ENCODE data around the gene EXOC4. TPM values are rescaled to one million over a fixed set of nuclear protein-coding genes. Genes with fewer than 3 reads are reported as not detected.
"Not testable (repeated sequence)": the region's sequence is repeated elsewhere in the genome, so short reads cannot be mapped to it uniquely, and the experiment has no call there.

EXOC4 gene
- polyA plus RNA-seq, 2 donors: 11.1 to 19.0 TPM

GRCh38 chr7:133272336-133272735 is 19.5 kb downstream of the EXOC4 start:
- Histone ChIP-seq H3K27me3 (ENCODE audit: control insufficient read depth in 1 of 2, insufficient read depth in 2 of 2, low read length in 2 of 2) (no peaks in the 10 kb centered on the region), H3K9me3 (ENCODE audit: control insufficient read depth in 2 of 2, insufficient read depth in 1 of 2, low read depth in 1 of 2, low read length in 1 of 2) (no peaks in the 10 kb centered on the region), H3K4me1 (ENCODE audit: control insufficient read depth in 2 of 2, insufficient read depth in 2 of 2, low read length in 1 of 2) (peaks cover 0 to 2% of the 10 kb centered on the region in 2 donors), H3K36me3 (ENCODE audit: control insufficient read depth in 2 of 2, insufficient read depth in 2 of 2, low read length in 1 of 2) (peaks cover 4 to 7% of the 10 kb centered on the region in 2 donors), H3K4me3 (ENCODE audit: low read depth in 1 of 2, low read length in 2 of 2) (no peak overlapping the region), H3K27ac (ENCODE audit: low read depth in 2 of 2, low read length in 1 of 2) (no peak overlapping the region)
- 61 to 84% methylated on average over 2 of the region's 2 CpGs for WGBS, 2 donors

- Histone ChIP-seq H3K36me3 (ENCODE audit: control insufficient read depth in 2 of 2, insufficient read depth in 2 of 2, low read length in 1 of 2) (peaks cover 7 to 8% of the 10 kb centered on the region in 2 donors), H3K4me1 (ENCODE audit: control insufficient read depth in 2 of 2, insufficient read depth in 2 of 2, low read length in 1 of 2) (peaks cover 0 to 2% of the 10 kb centered on the region in 2 donors), H3K4me3 (ENCODE audit: low read depth in 1 of 2, low read length in 2 of 2) (no peak overlapping the region), H3K27me3 (ENCODE audit: control insufficient read depth in 1 of 2, insufficient read depth in 2 of 2, low read length in 2 of 2) (no peaks in the 10 kb centered on the region), H3K9me3 (ENCODE audit: control insufficient read depth in 2 of 2, insufficient read depth in 1 of 2, low read depth in 1 of 2, low read length in 1 of 2) (no peaks in the 10 kb centered on the region), H3K27ac (ENCODE audit: low read depth in 2 of 2, low read length in 1 of 2) (no peak overlapping the region)
- 87 to 88% methylated on average over 3 of the region's 3 CpGs for WGBS, 2 donors
Measured at GRCh38 chr7:133273227-133273626, 20.3 kb downstream of the EXOC4 start.

- no peaks in the 10 kb centered on the region for H3K27me3 ChIP-seq (ENCODE audit: control insufficient read depth in 1 of 2, insufficient read depth in 2 of 2, low read length in 2 of 2)
- peaks cover 7 to 11% of the 10 kb centered on the region in 2 donors for H3K36me3 ChIP-seq (ENCODE audit: control insufficient read depth in 2 of 2, insufficient read depth in 2 of 2, low read length in 1 of 2)
- H3K9me3 ChIP-seq (ENCODE audit: control insufficient read depth in 2 of 2, insufficient read depth in 1 of 2, low read depth in 1 of 2, low read length in 1 of 2): no peaks in the 10 kb centered on the region
- H3K4me3 ChIP-seq (ENCODE audit: low read depth in 1 of 2, low read length in 2 of 2): no peak overlapping the region
- peaks cover 0 to 2% of the 10 kb centered on the region in 2 donors for H3K4me1 ChIP-seq (ENCODE audit: control insufficient read depth in 2 of 2, insufficient read depth in 2 of 2, low read length in 1 of 2)
- WGBS, 2 donors: 98 to 100% methylated on average over 1 of the region's 1 CpG
- no peak overlapping the region for H3K27ac ChIP-seq (ENCODE audit: low read depth in 2 of 2, low read length in 1 of 2)
Measured at GRCh38 chr7:133274265-133274664, 21.4 kb downstream of the EXOC4 start.

- Histone ChIP-seq H3K27me3 (ENCODE audit: control insufficient read depth in 1 of 2, insufficient read depth in 2 of 2, low read length in 2 of 2) (no peaks in the 10 kb centered on the region), H3K4me1 (ENCODE audit: control insufficient read depth in 2 of 2, insufficient read depth in 2 of 2, low read length in 1 of 2) (peaks cover 0 to 2% of the 10 kb centered on the region in 2 donors), H3K36me3 (ENCODE audit: control insufficient read depth in 2 of 2, insufficient read depth in 2 of 2, low read length in 1 of 2) (peaks cover 7 to 11% of the 10 kb centered on the region in 2 donors), H3K27ac (ENCODE audit: low read depth in 2 of 2, low read length in 1 of 2) (no peak overlapping the region), H3K9me3 (ENCODE audit: control insufficient read depth in 2 of 2, insufficient read depth in 1 of 2, low read depth in 1 of 2, low read length in 1 of 2) (no peaks in the 10 kb centered on the region), H3K4me3 (ENCODE audit: low read depth in 1 of 2, low read length in 2 of 2) (no peak overlapping the region)
- 91 to 93% methylated on average over 8 of the region's 8 CpGs for WGBS, 2 donors
Measured at GRCh38 chr7:133275008-133275407, 22.1 kb downstream of the EXOC4 start.

GRCh38 chr7:133275446-133276095 is 22.7 kb downstream of the EXOC4 start:
- WGBS, 2 donors: 52 to 71% methylated on average over 3 of the region's 3 CpGs
- Histone ChIP-seq H3K4me1 (ENCODE audit: control insufficient read depth in 2 of 2, insufficient read depth in 2 of 2, low read length in 1 of 2) (peaks cover 0 to 2% of the 10 kb centered on the region in 2 donors), H3K36me3 (ENCODE audit: control insufficient read depth in 2 of 2, insufficient read depth in 2 of 2, low read length in 1 of 2) (peaks cover 7 to 11% of the 10 kb centered on the region in 2 donors), H3K4me3 (ENCODE audit: low read depth in 1 of 2, low read length in 2 of 2) (no peak overlapping the region), H3K27ac (ENCODE audit: low read depth in 2 of 2, low read length in 1 of 2) (no peak overlapping the region), H3K9me3 (ENCODE audit: control insufficient read depth in 2 of 2, insufficient read depth in 1 of 2, low read depth in 1 of 2, low read length in 1 of 2) (no peaks in the 10 kb centered on the region), H3K27me3 (ENCODE audit: control insufficient read depth in 1 of 2, insufficient read depth in 2 of 2, low read length in 2 of 2) (no peaks in the 10 kb centered on the region)

GRCh38 chr7:133278975-133279374 is 26.1 kb downstream of the EXOC4 start:
- WGBS, 2 donors: 98 to 100% methylated on average over 2 of the region's 3 CpGs
- H3K27ac ChIP-seq (ENCODE audit: low read depth in 2 of 2, low read length in 1 of 2); H3K4me3 ChIP-seq (ENCODE audit: low read depth in 1 of 2, low read length in 2 of 2); H3K27me3 ChIP-seq (ENCODE audit: control insufficient read depth in 1 of 2, insufficient read depth in 2 of 2, low read length in 2 of 2); H3K4me1 ChIP-seq (ENCODE audit: control insufficient read depth in 2 of 2, insufficient read depth in 2 of 2, low read length in 1 of 2); H3K9me3 ChIP-seq (ENCODE audit: control insufficient read depth in 2 of 2, insufficient read depth in 1 of 2, low read depth in 1 of 2, low read length in 1 of 2): not testable (repeated sequence)
- H3K36me3 ChIP-seq (ENCODE audit: control insufficient read depth in 2 of 2, insufficient read depth in 2 of 2, low read length in 1 of 2): peaks cover 7 to 11% of the 10 kb centered on the region in 2 donors

- Histone ChIP-seq H3K27ac (ENCODE audit: low read depth in 2 of 2, low read length in 1 of 2) (no peak overlapping the region), H3K4me3 (ENCODE audit: low read depth in 1 of 2, low read length in 2 of 2) (no peak overlapping the region), H3K36me3 (ENCODE audit: control insufficient read depth in 2 of 2, insufficient read depth in 2 of 2, low read length in 1 of 2) (peaks cover 0 to 7% of the 10 kb centered on the region in 2 donors), H3K9me3 (ENCODE audit: control insufficient read depth in 2 of 2, insufficient read depth in 1 of 2, low read depth in 1 of 2, low read length in 1 of 2) (no peaks in the 10 kb centered on the region), H3K4me1 (ENCODE audit: control insufficient read depth in 2 of 2, insufficient read depth in 2 of 2, low read length in 1 of 2) (no peaks in the 10 kb centered on the region), H3K27me3 (ENCODE audit: control insufficient read depth in 1 of 2, insufficient read depth in 2 of 2, low read length in 2 of 2) (no peaks in the 10 kb centered on the region)
- 89 to 93% methylated on average over 1 of the region's 1 CpG for WGBS, 2 donors
Measured at GRCh38 chr7:133282094-133282493, 29.2 kb downstream of the EXOC4 start.

GRCh38 chr7:133284092-133284491 is 31.2 kb downstream of the EXOC4 start:
- 92% methylated on average over 2 of the region's 2 CpGs for WGBS, 2 donors
- no peak overlapping the region for H3K4me3 ChIP-seq (ENCODE audit: low read depth in 1 of 2, low read length in 2 of 2)
- no peaks in the 10 kb centered on the region for H3K9me3 ChIP-seq (ENCODE audit: control insufficient read depth in 2 of 2, insufficient read depth in 1 of 2, low read depth in 1 of 2, low read length in 1 of 2)
- H3K36me3 ChIP-seq (ENCODE audit: control insufficient read depth in 2 of 2, insufficient read depth in 2 of 2, low read length in 1 of 2): peaks cover 0 to 3% of the 10 kb centered on the region in 2 donors
- H3K27me3 ChIP-seq (ENCODE audit: control insufficient read depth in 1 of 2, insufficient read depth in 2 of 2, low read length in 2 of 2): no peaks in the 10 kb centered on the region
- no peaks in the 10 kb centered on the region for H3K4me1 ChIP-seq (ENCODE audit: control insufficient read depth in 2 of 2, insufficient read depth in 2 of 2, low read length in 1 of 2)
- H3K27ac ChIP-seq (ENCODE audit: low read depth in 2 of 2, low read length in 1 of 2): no peak overlapping the region

GRCh38 chr7:133288970-133289369 is 36.1 kb downstream of the EXOC4 start:
- H3K36me3 ChIP-seq (ENCODE audit: control insufficient read depth in 2 of 2, insufficient read depth in 2 of 2, low read length in 1 of 2): peaks cover 0 to 3% of the 10 kb centered on the region in 2 donors
- no peaks in the 10 kb centered on the region for H3K4me1 ChIP-seq (ENCODE audit: control insufficient read depth in 2 of 2, insufficient read depth in 2 of 2, low read length in 1 of 2)
- H3K27me3 ChIP-seq (ENCODE audit: control insufficient read depth in 1 of 2, insufficient read depth in 2 of 2, low read length in 2 of 2): no peaks in the 10 kb centered on the region
- no peak overlapping the region for H3K4me3 ChIP-seq (ENCODE audit: low read depth in 1 of 2, low read length in 2 of 2)
- no peaks in the 10 kb centered on the region for H3K9me3 ChIP-seq (ENCODE audit: control insufficient read depth in 2 of 2, insufficient read depth in 1 of 2, low read depth in 1 of 2, low read length in 1 of 2)
- 98 to 100% methylated on average over 1 of the region's 1 CpG for WGBS, 2 donors
- H3K27ac ChIP-seq (ENCODE audit: low read depth in 2 of 2, low read length in 1 of 2): no peak overlapping the region

GRCh38 chr7:133290041-133290440 is 37.2 kb downstream of the EXOC4 start:
- H3K36me3 ChIP-seq (ENCODE audit: control insufficient read depth in 2 of 2, insufficient read depth in 2 of 2, low read length in 1 of 2): peaks cover 0 to 3% of the 10 kb centered on the region in 2 donors
- 81% methylated on average over 1 of the region's 1 CpG for WGBS, 2 donors
- H3K27ac ChIP-seq (ENCODE audit: low read depth in 2 of 2, low read length in 1 of 2): no peak overlapping the region
- H3K27me3 ChIP-seq (ENCODE audit: control insufficient read depth in 1 of 2, insufficient read depth in 2 of 2, low read length in 2 of 2): no peaks in the 10 kb centered on the region
- no peaks in the 10 kb centered on the region for H3K4me1 ChIP-seq (ENCODE audit: control insufficient read depth in 2 of 2, insufficient read depth in 2 of 2, low read length in 1 of 2)
- H3K4me3 ChIP-seq (ENCODE audit: low read depth in 1 of 2, low read length in 2 of 2): no peak overlapping the region
- H3K9me3 ChIP-seq (ENCODE audit: control insufficient read depth in 2 of 2, insufficient read depth in 1 of 2, low read depth in 1 of 2, low read length in 1 of 2): no peaks in the 10 kb centered on the region
